ENCODE measurements around the gene ROBO1.

DNA sequence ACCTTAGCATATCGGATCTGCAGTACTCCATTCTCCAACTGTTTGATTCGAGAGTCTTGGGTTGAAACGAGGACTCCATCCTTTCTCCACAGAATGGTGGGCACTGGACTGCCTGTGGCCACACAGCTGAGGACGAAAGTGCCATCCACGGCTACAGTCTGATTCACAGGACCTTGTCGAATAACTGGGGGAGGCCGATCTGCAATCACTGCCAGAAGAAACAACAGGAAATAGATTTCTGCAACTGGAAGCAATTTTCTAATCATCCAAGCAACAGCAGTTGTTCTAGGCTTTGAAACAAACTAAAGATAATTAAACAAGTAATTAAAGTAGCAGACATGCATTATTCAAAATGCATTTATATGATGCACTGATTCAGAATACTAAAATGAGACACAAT lies 1097.7 kb downstream of the ROBO1 start:
- no peak for TF ChIP-seq EZH2 (IDR thresholded peaks at IDR 0.05; ENCODE audit: borderline replicate concordance, low read depth, low read length, severe bottlenecking)
- TF ChIP-seq, protein P1, sequence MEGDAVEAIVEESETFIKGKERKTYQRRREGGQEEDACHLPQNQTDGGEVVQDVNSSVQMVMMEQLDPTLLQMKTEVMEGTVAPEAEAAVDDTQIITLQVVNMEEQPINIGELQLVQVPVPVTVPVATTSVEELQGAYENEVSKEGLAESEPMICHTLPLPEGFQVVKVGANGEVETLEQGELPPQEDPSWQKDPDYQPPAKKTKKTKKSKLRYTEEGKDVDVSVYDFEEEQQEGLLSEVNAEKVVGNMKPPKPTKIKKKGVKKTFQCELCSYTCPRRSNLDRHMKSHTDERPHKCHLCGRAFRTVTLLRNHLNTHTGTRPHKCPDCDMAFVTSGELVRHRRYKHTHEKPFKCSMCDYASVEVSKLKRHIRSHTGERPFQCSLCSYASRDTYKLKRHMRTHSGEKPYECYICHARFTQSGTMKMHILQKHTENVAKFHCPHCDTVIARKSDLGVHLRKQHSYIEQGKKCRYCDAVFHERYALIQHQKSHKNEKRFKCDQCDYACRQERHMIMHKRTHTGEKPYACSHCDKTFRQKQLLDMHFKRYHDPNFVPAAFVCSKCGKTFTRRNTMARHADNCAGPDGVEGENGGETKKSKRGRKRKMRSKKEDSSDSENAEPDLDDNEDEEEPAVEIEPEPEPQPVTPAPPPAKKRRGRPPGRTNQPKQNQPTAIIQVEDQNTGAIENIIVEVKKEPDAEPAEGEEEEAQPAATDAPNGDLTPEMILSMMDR (IDR thresholded peaks at IDR 0.05; ENCODE audit: borderline replicate concordance, extremely low read depth, low read length, poor library complexity, severe bottlenecking) = no peak
